OCI-LY7 (cell line): ENCODE results near the gene CRBN. TPM values are rescaled to one million over a fixed set of nuclear protein-coding genes. Genes with fewer than 3 reads are reported as not detected.

ENCODE experiments used
- BruUV-seq: library from RNA; stranded (reverse); fragments of 400-500 nt; replicated peaks from 2 replicates; lab custom pipeline; 2021; lab: Mats Ljungman, UMichigan
- CTCF ChIA-PET: fragments of 300-600 bp; sonication (Branson Sonifier 250); formaldehyde crosslinking; loops from one replicate; lab custom pipeline; 2022; ENCODE audit warnings: antibody characterized with exemption; ENCODE audit not compliant: unreplicated experiment; lab: Charles Lee
- POLR2A ChIA-PET: fragments of 300-600 bp; sonication (Branson Sonifier 250); formaldehyde crosslinking; loops from one replicate; lab custom pipeline; 2022; ENCODE audit warnings: antibody characterized with exemption; lab: Charles Lee
- DNase-seq: peaks from one replicate; pipeline ENCODE4 v3.0.0-alpha.2; 2015; ENCODE audit warnings: low spot score
- H2AFZ ChIP-seq: fragments of 200-600 bp; sonication (generic), shearing (Covaris generic); 2 replicates; pipeline ENCODE4 v1.6.1; 2014; ENCODE audit warnings: mild to moderate bottlenecking, antibody characterized with exemption, low read length, moderate library complexity
- H3K27ac ChIP-seq: fragments of 200-600 bp; sonication (generic); 2 replicates; pipeline ENCODE4 v1.5.1; 2014; ENCODE audit warnings: mixed run types, low read depth, mild to moderate bottlenecking, moderate library complexity, low read length, inconsistent platforms; ENCODE audit not compliant: poor library complexity, severe bottlenecking
- H3K36me3 ChIP-seq: fragments of 200-600 bp; sonication (generic); 2 replicates; pipeline ENCODE4 v1.6.1; 2014; ENCODE audit warnings: mild to moderate bottlenecking, antibody characterized with exemption, low read length, moderate library complexity, mixed read lengths; ENCODE audit not compliant: insufficient read depth
- H3K4me1 ChIP-seq: fragments of 200-600 bp; sonication (generic); 2 replicates; pipeline ENCODE4 v1.5.1; 2014; ENCODE audit warnings: mild to moderate bottlenecking, low read length; ENCODE audit not compliant: insufficient read depth, poor library complexity, severe bottlenecking
- H3K4me2 ChIP-seq: fragments of 200-600 bp; sonication (generic); 2 replicates; pipeline ENCODE4 v1.6.1; 2014; ENCODE audit warnings: mild to moderate bottlenecking, low read length
- H3K4me3 ChIP-seq: fragments of 200-600 bp; sonication (generic); 2 replicates; pipeline ENCODE4 v1.5.1; 2014; ENCODE audit warnings: mild to moderate bottlenecking, low read depth, low read length; ENCODE audit not compliant: poor library complexity, severe bottlenecking
- H3K79me2 ChIP-seq: fragments of 200-600 bp; sonication (generic); 2 replicates; pipeline ENCODE4 v1.6.1; 2016; ENCODE audit warnings: low read depth, mild to moderate bottlenecking, low read length, moderate library complexity, mixed read lengths; ENCODE audit not compliant: insufficient read depth
- H3K9me2 ChIP-seq: fragments of 200-600 bp; sonication (generic); 2 replicates; pipeline ENCODE4 v1.6.1; 2016; ENCODE audit warnings: mild to moderate bottlenecking, low read length, mixed read lengths; ENCODE audit not compliant: insufficient read depth
- H3K9me3 ChIP-seq: fragments of 200-600 bp; sonication (generic); 2 replicates; pipeline ENCODE4 v1.6.1; 2014; ENCODE audit warnings: mild to moderate bottlenecking, mixed run types, low read length, mixed read lengths
- H4K20me1 ChIP-seq: fragments of 200-600 bp; sonication (generic); 2 replicates; pipeline ENCODE4 v1.6.1; 2014; ENCODE audit warnings: mild to moderate bottlenecking, antibody characterized with exemption, low read length, moderate library complexity, mixed read lengths; ENCODE audit not compliant: insufficient read depth
- EZH2phosphoT487 ChIP-seq: fragments of 200-600 bp; sonication (generic); IDR thresholded peaks from 2 replicates; pipeline ENCODE4 v1.6.1; 2018; ENCODE audit warnings: low read depth, borderline replicate concordance, mild to moderate bottlenecking, mixed run types, antibody characterized with exemption, low read length, moderate library complexity, mixed read lengths
- intact Hi-C: fragments of 100-400 bp; cut with micrococcal nuclease; formaldehyde crosslinking; loops from one replicate; pipeline ENCODE4 v1.10.0; 2022; ENCODE audit not compliant: unreplicated experiment
- total RNA-seq, 2 experiments: library from RNA; depleted of rRNA in 1 of 2; stranded (reverse); fragments of >200 nt in 1 of 2; shearing (Covaris generic) in 1 of 2; gene quantifications; 2 replicates each; pipeline ENCODE4 v1.2.3, GENCODE V29; 2014 to 2022
- TF ChIP-seq, protein P1 (sequence below): fragments of 200-600 bp; sonication (generic); conservative IDR thresholded peaks from 2 replicates; pipeline ENCODE4 v1.5.1; 2014; ENCODE audit warnings: mild to moderate bottlenecking, antibody characterized with exemption, low read length, moderate library complexity, mixed read lengths

Gene CRBN
- total RNA-seq, 2 experiments from 2014 or later: 23.5 to 32.5 TPM

DNA sequence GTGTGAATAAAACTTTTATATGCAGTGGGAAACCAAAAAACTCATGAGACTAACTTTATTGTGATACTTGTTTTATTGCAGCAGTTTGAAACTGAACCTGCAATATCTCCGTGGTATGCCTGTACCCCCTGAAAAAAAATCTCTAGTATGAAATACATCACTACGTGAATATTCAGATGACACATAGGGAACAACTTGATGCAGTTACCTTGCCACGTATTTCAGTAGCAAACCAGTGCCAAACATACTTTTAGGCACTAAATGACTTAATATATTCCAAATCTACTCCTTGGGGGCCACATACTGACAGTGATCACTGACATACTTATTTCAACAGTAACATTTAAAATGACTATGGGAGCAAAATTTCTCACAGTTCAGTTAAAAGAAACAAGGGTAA lies 13.8 kb downstream of the CRBN start:
- Histone ChIP-seq H3K4me2 (no peak overlapping the region), H3K36me3 (peaks cover 82% of the 10 kb centered on the region), H3K79me2 (no peaks in the 10 kb centered on the region), H3K9me3 (no peaks in the 10 kb centered on the region), H3K27ac (no peak overlapping the region), H4K20me1 (no peaks in the 10 kb centered on the region), H3K4me3 (no peak overlapping the region), H3K9me2 (no peaks in the 10 kb centered on the region), H2AFZ (no peak overlapping the region), H3K4me1 (no peaks in the 10 kb centered on the region)
- ChIA-PET POLR2A (no interaction called here), CTCF (no interaction called here)
- TF ChIP-seq EZH2phosphoT487: no peak
- TF ChIP-seq, protein P1, sequence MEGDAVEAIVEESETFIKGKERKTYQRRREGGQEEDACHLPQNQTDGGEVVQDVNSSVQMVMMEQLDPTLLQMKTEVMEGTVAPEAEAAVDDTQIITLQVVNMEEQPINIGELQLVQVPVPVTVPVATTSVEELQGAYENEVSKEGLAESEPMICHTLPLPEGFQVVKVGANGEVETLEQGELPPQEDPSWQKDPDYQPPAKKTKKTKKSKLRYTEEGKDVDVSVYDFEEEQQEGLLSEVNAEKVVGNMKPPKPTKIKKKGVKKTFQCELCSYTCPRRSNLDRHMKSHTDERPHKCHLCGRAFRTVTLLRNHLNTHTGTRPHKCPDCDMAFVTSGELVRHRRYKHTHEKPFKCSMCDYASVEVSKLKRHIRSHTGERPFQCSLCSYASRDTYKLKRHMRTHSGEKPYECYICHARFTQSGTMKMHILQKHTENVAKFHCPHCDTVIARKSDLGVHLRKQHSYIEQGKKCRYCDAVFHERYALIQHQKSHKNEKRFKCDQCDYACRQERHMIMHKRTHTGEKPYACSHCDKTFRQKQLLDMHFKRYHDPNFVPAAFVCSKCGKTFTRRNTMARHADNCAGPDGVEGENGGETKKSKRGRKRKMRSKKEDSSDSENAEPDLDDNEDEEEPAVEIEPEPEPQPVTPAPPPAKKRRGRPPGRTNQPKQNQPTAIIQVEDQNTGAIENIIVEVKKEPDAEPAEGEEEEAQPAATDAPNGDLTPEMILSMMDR: no peak
- no TSS peak for BruUV-seq
- no peak for DNase-seq
- intact Hi-C loops: no loop called here

DNA sequence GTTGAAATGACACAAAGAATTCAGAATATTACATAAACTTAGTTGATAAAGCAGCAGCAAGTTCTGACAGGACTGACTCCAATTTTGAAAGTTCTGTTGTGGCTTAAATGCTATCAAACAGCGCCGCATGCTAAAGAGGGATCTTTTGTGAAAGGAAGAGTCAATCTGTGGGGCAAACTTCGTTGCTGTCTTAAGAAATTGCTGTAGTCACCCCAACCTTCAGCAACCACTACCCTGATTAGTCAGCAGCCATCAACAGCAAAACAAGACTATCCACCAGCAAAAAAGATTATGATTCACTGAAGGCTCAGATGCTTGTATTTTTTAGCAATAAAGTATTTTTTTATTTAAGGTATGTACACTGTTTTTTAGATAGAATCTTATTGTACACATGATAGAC lies 14.2 kb downstream of the CRBN start:
- Histone ChIP-seq H3K79me2 (no peaks in the 10 kb centered on the region), H3K4me3 (no peak overlapping the region), H3K4me2 (no peak overlapping the region), H4K20me1 (no peaks in the 10 kb centered on the region), H2AFZ (no peak overlapping the region), H3K36me3 (peaks cover 78% of the 10 kb centered on the region), H3K9me2 (no peaks in the 10 kb centered on the region), H3K27ac (no peak overlapping the region), H3K4me1 (no peaks in the 10 kb centered on the region), H3K9me3 (no peaks in the 10 kb centered on the region)
- intact Hi-C loops: no loop called here
- TF ChIP-seq EZH2phosphoT487: no peak
- TF ChIP-seq, protein P1: no peak
- no peak for DNase-seq
- ChIA-PET CTCF (no interaction called here), POLR2A (no interaction called here)
- no TSS peak for BruUV-seq

DNA sequence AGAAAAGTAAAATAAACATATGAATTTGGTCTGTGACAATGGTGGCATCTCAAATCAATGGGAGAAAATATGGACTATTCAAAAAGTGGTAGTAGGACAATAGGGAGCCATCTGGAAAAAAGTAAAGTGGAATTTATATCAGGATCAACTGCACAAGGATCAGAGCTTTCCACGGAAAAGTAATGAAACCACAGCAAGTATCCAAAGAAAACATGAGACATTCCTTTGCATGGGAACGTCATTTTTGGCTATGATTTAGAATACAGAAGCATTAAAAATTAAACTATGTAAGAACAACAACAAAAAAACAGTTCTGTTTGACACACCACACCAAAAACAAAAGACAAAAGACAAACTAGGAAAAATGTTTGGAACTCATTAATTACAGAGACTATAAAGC lies 18.7 kb downstream of the CRBN start:
- ChIA-PET CTCF (no interaction called here), POLR2A (no interaction called here)
- Histone ChIP-seq H3K9me2 (no peaks in the 10 kb centered on the region), H3K4me2 (no peak overlapping the region), H3K27ac (no peak overlapping the region), H3K9me3 (no peaks in the 10 kb centered on the region), H4K20me1 (no peaks in the 10 kb centered on the region), H3K79me2 (no peaks in the 10 kb centered on the region), H2AFZ (no peak overlapping the region), H3K4me3 (no peak overlapping the region), H3K4me1 (no peaks in the 10 kb centered on the region), H3K36me3 (peaks cover 86% of the 10 kb centered on the region)
- no TSS peak for BruUV-seq
- intact Hi-C loops: no loop called here
- no peak for DNase-seq
- TF ChIP-seq, protein P1: no peak
- no peak for TF ChIP-seq EZH2phosphoT487
